ENCODE results near the gene STK39. TPM values are rescaled to one million over a fixed set of nuclear protein-coding genes. Genes with fewer than 3 reads are reported as not detected.

Gene STK39
- polyA plus RNA-seq, 1 donor from 2014 or later = 9.5 TPM

DNA sequence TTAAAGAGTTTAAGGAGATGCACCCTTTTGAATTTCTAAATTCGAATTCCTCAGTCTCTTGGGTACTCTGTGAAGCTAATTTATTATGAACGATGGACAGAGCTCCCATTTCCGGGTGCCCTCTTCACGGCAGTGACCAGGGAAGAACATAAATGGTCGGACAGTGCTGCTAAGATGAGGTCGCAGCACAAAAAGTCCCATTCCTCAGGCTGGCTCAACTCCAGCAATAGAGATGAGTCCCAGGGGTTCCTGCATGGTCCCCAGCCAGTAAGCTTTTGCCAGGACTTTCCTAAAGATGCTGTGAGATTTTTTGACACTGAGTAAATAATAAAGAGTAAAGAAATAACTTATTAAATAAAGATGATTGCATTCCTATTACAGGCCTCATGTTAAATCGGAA lies 43.0 kb upstream of the STK39 start:
- Histone ChIP-seq H2AFZ (ENCODE audit: low read depth, low read length) (no peak overlapping the region), H3K9ac (ENCODE audit: low read length) (no peak overlapping the region)

DNA sequence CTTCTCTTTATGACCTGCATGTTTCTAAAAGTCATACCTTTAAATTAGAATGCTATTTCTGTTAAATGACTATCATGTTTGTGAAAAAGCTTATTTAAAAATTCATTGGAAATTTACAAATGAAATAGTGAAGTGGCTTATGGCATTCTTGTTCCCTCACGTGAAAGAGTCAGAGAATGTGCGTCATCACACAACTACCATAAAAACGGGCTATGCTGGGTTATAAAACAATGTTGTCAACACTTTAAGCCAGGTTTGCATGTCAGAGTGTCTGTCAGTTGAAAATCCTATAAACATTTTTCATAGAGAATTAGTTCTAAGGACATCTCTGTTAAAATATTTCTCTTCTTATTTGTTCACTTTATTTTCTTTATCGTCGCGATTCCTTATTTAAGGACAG lies 42.5 kb upstream of the STK39 start:
- Histone ChIP-seq H3K9me2 (ENCODE audit: insufficient read depth, low read length) (no peaks in the 10 kb centered on the region), H3K36me3 (ENCODE audit: insufficient read depth, low read length) (no peaks in the 10 kb centered on the region), H4K20me1 (ENCODE audit: insufficient read depth) (no peaks in the 10 kb centered on the region), H3K9me3 (ENCODE audit: low read length) (no peaks in the 10 kb centered on the region), H3K27ac (ENCODE audit: low read length) (no peak overlapping the region), H3K79me2 (replicated peaks; ENCODE audit: insufficient read depth, low read length) (no peaks in the 10 kb centered on the region), H2AFZ (ENCODE audit: low read depth, low read length) (no peak overlapping the region), H3K4me2 (ENCODE audit: low read length) (no peak overlapping the region), H3F3A (ENCODE audit: insufficient read depth, low read length, poor library complexity, severe bottlenecking) (peaks cover 6% of the 10 kb centered on the region), H3K4me3 (ENCODE audit: low read length) (no peak overlapping the region), H3K9ac (ENCODE audit: low read length) (no peak overlapping the region), H3K27me3 (ENCODE audit: insufficient read depth, low read depth, low read length) (no peaks in the 10 kb centered on the region)
- TF ChIP-seq SMC3 (conservative IDR thresholded peaks at IDR 0.05; ENCODE audit: poor library complexity) = no peak
- TF ChIP-seq RAD21 (conservative IDR thresholded peaks at IDR 0.05) = no peak
- no peak for TF ChIP-seq POLR2AphosphoS5 (IDR thresholded peaks at IDR 0.05)
- no peak for TF ChIP-seq MXI1 (conservative IDR thresholded peaks at IDR 0.05; ENCODE audit: poor library complexity, severe bottlenecking)
- TF ChIP-seq EP300 (conservative IDR thresholded peaks at IDR 0.05; ENCODE audit: poor library complexity, severe bottlenecking) = no peak
- TF ChIP-seq TAF1 (IDR thresholded peaks at IDR 0.05; ENCODE audit: low read depth) = no peak
- no peak for TF ChIP-seq CTCF (IDR thresholded peaks at IDR 0.05; ENCODE audit: poor library complexity, severe bottlenecking)
- no peak for TF ChIP-seq EZH2 (IDR thresholded peaks at IDR 0.05; ENCODE audit: borderline replicate concordance, insufficient read depth, low read length, poor library complexity, severe bottlenecking)

More for the DNA sequence above, 43.0 kb upstream of the STK39 start:
- no peak for TF ChIP-seq RAD21 (conservative IDR thresholded peaks at IDR 0.05)
- TF ChIP-seq POLR2AphosphoS5 (IDR thresholded peaks at IDR 0.05) = no peak
- TF ChIP-seq EP300 (conservative IDR thresholded peaks at IDR 0.05; ENCODE audit: poor library complexity, severe bottlenecking) = no peak
- no peak for TF ChIP-seq REST (IDR thresholded peaks at IDR 0.05; ENCODE audit: borderline replicate concordance)
- no peak for TF ChIP-seq MXI1 (conservative IDR thresholded peaks at IDR 0.05; ENCODE audit: poor library complexity, severe bottlenecking)
- TF ChIP-seq TAF1 (IDR thresholded peaks at IDR 0.05; ENCODE audit: low read depth) = no peak
- TF ChIP-seq CTCF (IDR thresholded peaks at IDR 0.05; ENCODE audit: poor library complexity, severe bottlenecking) = no peak
- no peak for TF ChIP-seq SMC3 (conservative IDR thresholded peaks at IDR 0.05; ENCODE audit: poor library complexity)
- TF ChIP-seq EZH2 (IDR thresholded peaks at IDR 0.05; ENCODE audit: borderline replicate concordance, insufficient read depth, low read length, poor library complexity, severe bottlenecking) = no peak
- no peak overlapping the region for H3K27ac ChIP-seq (ENCODE audit: low read length)
- peaks cover 8% of the 10 kb centered on the region for H3F3A ChIP-seq (ENCODE audit: insufficient read depth, low read length, poor library complexity, severe bottlenecking)
- H3K9me3 ChIP-seq (ENCODE audit: low read length) = no peaks in the 10 kb centered on the region
- no peaks in the 10 kb centered on the region for H3K36me3 ChIP-seq (ENCODE audit: insufficient read depth, low read length)
- H4K20me1 ChIP-seq (ENCODE audit: insufficient read depth) = no peaks in the 10 kb centered on the region
- no peak overlapping the region for H3K4me3 ChIP-seq (ENCODE audit: low read length)
- H3K4me2 ChIP-seq (ENCODE audit: low read length) = no peak overlapping the region
- no peaks in the 10 kb centered on the region for H3K9me2 ChIP-seq (ENCODE audit: insufficient read depth, low read length)
- no peaks in the 10 kb centered on the region for H3K27me3 ChIP-seq (ENCODE audit: insufficient read depth, low read depth, low read length)
- H3K79me2 ChIP-seq (replicated peaks; ENCODE audit: insufficient read depth, low read length) = no peaks in the 10 kb centered on the region
